IMR-90 (cell line): ENCODE data around the gene C8A. TPM values are rescaled to one million over a fixed set of nuclear protein-coding genes. Genes with fewer than 3 reads are reported as not detected.

Experiments
- ATAC-seq: fragments of 200-7000 bp; cut with Tn5 transposase; 2 replicates; pipeline ENCODE4 v1.9.1; 2020; ENCODE audit warnings: low read depth, mild to moderate bottlenecking, moderate library complexity
- BruUV-seq: library from RNA; stranded (reverse); fragments of 400-500 nt; replicated peaks from 2 replicates; lab custom pipeline; 2021; lab: Mats Ljungman, UMichigan
- CTCF ChIA-PET: fragments of 300-600 bp; formaldehyde crosslinking; extraction: SDS; loops from one replicate; lab custom pipeline; 2021; ENCODE audit warnings: antibody characterized with exemption; lab: Yijun Ruan, JAX
- POLR2A ChIA-PET: fragments of 300-600 bp; sonication (Branson Sonifier 250); formaldehyde crosslinking; loops from one replicate; lab custom pipeline; 2022; ENCODE audit warnings: antibody characterized with exemption; ENCODE audit not compliant: unreplicated experiment; lab: Charles Lee
- DNase-seq: peaks from one replicate; pipeline ENCODE4 v3.0.0; 2013
- H2AFZ ChIP-seq: replicated peaks from 2 replicates; pipeline ENCODE3; 2013; ENCODE audit warnings: low read length, mild to moderate bottlenecking; ENCODE audit not compliant: poor library complexity
- H2AK5ac ChIP-seq: 2 replicates; pipeline ENCODE4 v1.6.1; 2013; ENCODE audit warnings: low read depth, low read length, inconsistent platforms
- H2AK9ac ChIP-seq: replicated peaks from 2 replicates; pipeline ENCODE3; 2013; ENCODE audit warnings: mild to moderate bottlenecking, low read depth, low read length, moderate library complexity; ENCODE audit not compliant: poor library complexity
- H2BK120ac ChIP-seq: 2 replicates; pipeline ENCODE4 v1.6.1; 2013; ENCODE audit warnings: low read depth, low read length, inconsistent platforms
- H2BK15ac ChIP-seq: 3 replicates; pipeline ENCODE4 v1.6.1; 2013; ENCODE audit warnings: low read depth, low read length, inconsistent platforms
- H2BK20ac ChIP-seq: 2 replicates; pipeline ENCODE4 v1.6.1; 2013; ENCODE audit warnings: low read depth, mild to moderate bottlenecking, inconsistent platforms, low read length, moderate library complexity
- H2BK5ac ChIP-seq: 2 replicates; pipeline ENCODE4 v1.6.1; 2013; ENCODE audit warnings: mild to moderate bottlenecking, low read depth, low read length, inconsistent platforms; ENCODE audit not compliant: poor library complexity, severe bottlenecking
- H3K14ac ChIP-seq: replicated peaks from 2 replicates; pipeline ENCODE4 v1.6.1; 2013; ENCODE audit warnings: low read depth, low read length, inconsistent platforms
- H3K18ac ChIP-seq: 2 replicates; pipeline ENCODE4 v1.6.1; 2013; ENCODE audit warnings: low read depth, low read length, control low read depth
- H3K23ac ChIP-seq: 2 replicates; pipeline ENCODE4 v1.6.1; 2013; ENCODE audit warnings: low read depth, low read length, inconsistent platforms
- H3K27ac ChIP-seq: 2 replicates; pipeline ENCODE4 v1.5.1; 2013; ENCODE audit warnings: mild to moderate bottlenecking, control low read depth, low read length; ENCODE audit not compliant: insufficient read depth
- H3K27me3 ChIP-seq: 2 replicates; pipeline ENCODE4 v1.6.1; 2013; ENCODE audit warnings: low read length; ENCODE audit not compliant: control insufficient read depth, insufficient read depth
- H3K36me3 ChIP-seq: 2 replicates; pipeline ENCODE4 v1.6.1; 2013; ENCODE audit warnings: low read length, mixed read lengths; ENCODE audit not compliant: control insufficient read depth, insufficient read depth
- H3K4ac ChIP-seq: 2 replicates; pipeline ENCODE4 v1.6.1; 2013; ENCODE audit warnings: low read depth, low read length, inconsistent platforms
- H3K4me1 ChIP-seq: 2 replicates; pipeline ENCODE4 v1.6.1; 2013; ENCODE audit warnings: low read length, mixed read lengths; ENCODE audit not compliant: control insufficient read depth, insufficient read depth
- H3K4me2 ChIP-seq: 2 replicates; pipeline ENCODE4 v1.6.1; 2013; ENCODE audit warnings: low read depth, mild to moderate bottlenecking, control low read depth, low read length, moderate library complexity
- H3K4me3 ChIP-seq: 2 replicates; pipeline ENCODE4 v1.5.1; 2013; ENCODE audit warnings: low read depth, mild to moderate bottlenecking, control low read depth, low read length, moderate library complexity; ENCODE audit not compliant: insufficient read depth
- H3K56ac ChIP-seq: 2 replicates; pipeline ENCODE4 v1.6.1; 2013; ENCODE audit warnings: low read length, inconsistent platforms; ENCODE audit not compliant: insufficient read depth; ENCODE audit errors: extremely low read depth
- H3K79me1 ChIP-seq, 2 experiments: 2 replicates each; pipeline ENCODE4 v1.6.1; 2013; ENCODE audit warnings: low read length in 2 of 2, inconsistent platforms in 1 of 2, low read depth in 1 of 2
- H3K9ac ChIP-seq: 2 replicates; pipeline ENCODE4 v1.6.1; 2013; ENCODE audit warnings: low read depth, low read length, control low read depth
- H3K9me1 ChIP-seq: 2 replicates; pipeline ENCODE4 v1.6.1; 2013; ENCODE audit warnings: low read length, inconsistent platforms; ENCODE audit not compliant: insufficient read depth
- H3K9me3 ChIP-seq: 2 replicates; pipeline ENCODE4 v1.6.1; 2013; ENCODE audit warnings: low read length; ENCODE audit not compliant: control insufficient read depth, insufficient read depth
- H4K20me1 ChIP-seq: 2 replicates; pipeline ENCODE4 v1.6.1; 2013; ENCODE audit warnings: low read length, inconsistent platforms; ENCODE audit not compliant: insufficient read depth
- H4K5ac ChIP-seq: 2 replicates; pipeline ENCODE4 v1.6.1; 2013; ENCODE audit warnings: mild to moderate bottlenecking, low read depth, low read length, control low read depth
- H4K8ac ChIP-seq, 2 experiments: 2 replicates each; pipeline ENCODE4 v1.6.1; 2013; ENCODE audit warnings: low read depth in 2 of 2, low read length in 2 of 2, control low read depth in 1 of 2, inconsistent platforms in 1 of 2
- H4K91ac ChIP-seq: 2 replicates; pipeline ENCODE4 v1.6.1; 2013; ENCODE audit warnings: low read depth, low read length, inconsistent platforms; ENCODE audit not compliant: insufficient read depth
- BHLHE40 ChIP-seq: fragments of 150-350 bp; IDR thresholded peaks from 2 replicates; pipeline ENCODE4 v1.6.1; 2016; ENCODE audit warnings: mild to moderate bottlenecking, low read depth, low read length
- CEBPB ChIP-seq: IDR thresholded peaks from 2 replicates; pipeline ENCODE4 v1.6.1; 2012; ENCODE audit warnings: low read depth, low read length, improper control_type of control experiment
- ELK1 ChIP-seq: fragments of 150-350 bp; IDR thresholded peaks from 2 replicates; pipeline ENCODE4 v1.6.1; 2016; ENCODE audit warnings: low read depth, mild to moderate bottlenecking, low read length, moderate library complexity, borderline replicate concordance
- FOS ChIP-seq: fragments of 150-350 bp; IDR thresholded peaks from 2 replicates; pipeline ENCODE4 v1.6.1; 2016; ENCODE audit warnings: low read depth, low read length
- MAFK ChIP-seq: IDR thresholded peaks from 2 replicates; pipeline ENCODE4 v1.6.1; 2012; ENCODE audit warnings: low read depth, low read length, improper control_type of control experiment
- MAZ ChIP-seq: IDR thresholded peaks from 2 replicates; pipeline ENCODE4 v1.6.1; 2012; ENCODE audit warnings: low read depth, mild to moderate bottlenecking, low read length, improper control_type of control experiment, moderate library complexity, borderline replicate concordance
- POLR2A ChIP-seq: IDR thresholded peaks from 2 replicates; pipeline ENCODE4 v1.6.1; 2012; ENCODE audit warnings: mild to moderate bottlenecking, low read depth, low read length
- RAD21 ChIP-seq: IDR thresholded peaks from 2 replicates; pipeline ENCODE4 v1.6.1; 2012; ENCODE audit warnings: low read length, improper control_type of control experiment
- RFX5 ChIP-seq: IDR thresholded peaks from 2 replicates; pipeline ENCODE4 v1.8.0; 2012; ENCODE audit warnings: low read depth, mild to moderate bottlenecking, low read length, moderate library complexity
- SMC3 ChIP-seq: fragments of 150-350 bp; IDR thresholded peaks from 2 replicates; pipeline ENCODE4 v1.6.1; 2016; ENCODE audit warnings: low read depth, mild to moderate bottlenecking, antibody characterized with exemption, low read length, moderate library complexity
- WGBS, 2 experiments: methylation state at CpG; one replicate each; pipeline versions ENCODE4 v1.1.5 to v1.1.7; 2013; ENCODE audit warnings: missing lambda C conversion rate in 2 of 2; ENCODE audit not compliant: insufficient read length in 1 of 2; ENCODE audit errors: extremely low coverage in 2 of 2; 5-methylcytosine and 5-hydroxymethylcytosine counted together
- dilution Hi-C: fragments of 300-500 bp; cut with HindIII; formaldehyde crosslinking; loops from one replicate; pipeline ENCODE4 v1.14.3; 2018; ENCODE audit warnings: low sequenced_read_pairs; ENCODE audit not compliant: unreplicated experiment
- in situ Hi-C: fragments of 300-500 bp; cut with MboI; formaldehyde crosslinking; loops from 3 replicates; pipeline ENCODE4 v1.14.3; 2019; ENCODE audit warnings: low sequenced_read_pairs, inconsistent platforms, mixed read lengths
- intact Hi-C: fragments of 100-400 bp; cut with micrococcal nuclease; formaldehyde crosslinking; loops from 2 replicates; pipeline ENCODE4 v1.10.0; 2022
- polyA plus RNA-seq, 3 experiments: library from polyadenylated mRNA; depleted of rRNA; stranded (reverse); fragments of >200 nt; gene quantifications; 2 replicates each; pipeline ENCODE4 v1.2.3, GENCODE V29; 2012; ENCODE audit warnings: low replicate concordance in 1 of 3
- total RNA-seq: library from RNA; depleted of rRNA; stranded (reverse); fragments of >200 nt; gene quantifications from 2 replicates; pipeline ENCODE4 v1.2.3, GENCODE V29; 2012

C8A gene
- total and polyA plus RNA-seq, 2 of the 4 experiments (the other 2 are of a cell fraction) = not detected

- Histone ChIP-seq H3K9me3 (no peaks in the 10 kb centered on the region), H2BK120ac (0 out of 2 replicates have a peak overlapping the region, but pooled peaks have one; percentile 2), H3K27me3 (no peaks in the 10 kb centered on the region), H3K4me2 (no peak overlapping the region), H2BK15ac (0 out of 3 replicates have a peak overlapping the region, but pooled peaks have one; percentile 49), H3K4me1 (peaks cover 8% of the 10 kb centered on the region; the same call in 1 of the 2 replicates), H4K5ac (no peak overlapping the region), H3K14ac (no peak overlapping the region), H2AK9ac (no peak overlapping the region), H4K91ac (no peak overlapping the region), H3K79me1 (no peaks in the 10 kb centered on the region), H3K36me3 (no peaks in the 10 kb centered on the region), H2AK5ac (0 out of 2 replicates have a peak overlapping the region, but pooled peaks have one; percentile 18), H3K9me1 (peaks cover 10% of the 10 kb centered on the region), H2BK5ac (no peak overlapping the region), H2AFZ (no peak overlapping the region), H3K23ac (no peak overlapping the region), H3K18ac (no peak overlapping the region), H3K9ac (no peak overlapping the region), H3K27ac (no peak overlapping the region), H2BK20ac (no peak overlapping the region), H4K20me1 (no peaks in the 10 kb centered on the region), H3K56ac (no peak overlapping the region), H3K4ac (no peak overlapping the region), H3K4me3 (no peak overlapping the region), H4K8ac (no peak overlapping the region)
- ATAC-seq = no peak
- WGBS, 2 experiments = no CpG with 5 or more reads among the region's 4 CpGs
- dilution Hi-C loops (no loop called here), intact Hi-C loops (loop anchor here (5.0 to 10.0 kb wide), 4 partner anchors 137 to 1822 kb away; partner anchors contain the start of gene C8B), in situ Hi-C loops (loop anchor here (25.0 kb wide), 1 partner anchor 657 kb away; no protein-coding TSS in a partner anchor)
- ChIA-PET POLR2A (interaction anchor here (0.6 kb wide), 1 partner anchor 401 kb away, joined by 3 read pairs; no protein-coding TSS in a partner anchor), CTCF (no interaction called here)
- BruUV-seq = no TSS peak
- no peak for TF ChIP-seq BHLHE40
- no peak for TF ChIP-seq SMC3
- TF ChIP-seq ELK1 = no peak
- TF ChIP-seq RFX5 = no peak
- no peak for TF ChIP-seq CEBPB
- no peak for TF ChIP-seq POLR2A
- no peak for TF ChIP-seq MAZ
- no peak for TF ChIP-seq MAFK
- no peak for TF ChIP-seq FOS
- no peak for TF ChIP-seq RAD21
- no peak for DNase-seq
Observed at GRCh38 chr1:56830052-56830451, 24.5 kb upstream of the C8A start.
